ENCODE measurements around the gene RBM38. TPM values are rescaled to one million over a fixed set of nuclear protein-coding genes. Genes with fewer than 3 reads are reported as not detected.
A peak's percentile ranks its signal among the peaks of the same experiment; 100 is the strongest.

The RBM38 gene
- total and polyA plus RNA-seq, 9 of the 15 experiments (the other 6 are each of a cell fraction or from before 2014, with no cell fraction given) = 0.28 to 82.4 (median 33.2) TPM

GRCh38 chr20:57416296-57417022 lies 25.3 kb downstream of the RBM38 start:
- 74% methylated on average over 14 of the region's 15 CpGs for WGBS (ENCODE audit: insufficient coverage, low coverage, missing lambda C conversion rate)
- no peak for TF ChIP-seq CHD4 (IDR thresholded peaks at IDR 0.05; ENCODE audit: insufficient read depth, insufficient replicate concordance, low read depth, low read length, poor library complexity, severe bottlenecking)
- TF ChIP-seq POLR2A (conservative IDR thresholded peaks at IDR 0.05) = no peak
- TF ChIP-seq ZNF316 (IDR thresholded peaks at IDR 0.05) = no peak
- no peak for TF ChIP-seq PHB (CRISPR knock-in tag; IDR thresholded peaks at IDR 0.05)
- TF ChIP-seq, protein P1, sequence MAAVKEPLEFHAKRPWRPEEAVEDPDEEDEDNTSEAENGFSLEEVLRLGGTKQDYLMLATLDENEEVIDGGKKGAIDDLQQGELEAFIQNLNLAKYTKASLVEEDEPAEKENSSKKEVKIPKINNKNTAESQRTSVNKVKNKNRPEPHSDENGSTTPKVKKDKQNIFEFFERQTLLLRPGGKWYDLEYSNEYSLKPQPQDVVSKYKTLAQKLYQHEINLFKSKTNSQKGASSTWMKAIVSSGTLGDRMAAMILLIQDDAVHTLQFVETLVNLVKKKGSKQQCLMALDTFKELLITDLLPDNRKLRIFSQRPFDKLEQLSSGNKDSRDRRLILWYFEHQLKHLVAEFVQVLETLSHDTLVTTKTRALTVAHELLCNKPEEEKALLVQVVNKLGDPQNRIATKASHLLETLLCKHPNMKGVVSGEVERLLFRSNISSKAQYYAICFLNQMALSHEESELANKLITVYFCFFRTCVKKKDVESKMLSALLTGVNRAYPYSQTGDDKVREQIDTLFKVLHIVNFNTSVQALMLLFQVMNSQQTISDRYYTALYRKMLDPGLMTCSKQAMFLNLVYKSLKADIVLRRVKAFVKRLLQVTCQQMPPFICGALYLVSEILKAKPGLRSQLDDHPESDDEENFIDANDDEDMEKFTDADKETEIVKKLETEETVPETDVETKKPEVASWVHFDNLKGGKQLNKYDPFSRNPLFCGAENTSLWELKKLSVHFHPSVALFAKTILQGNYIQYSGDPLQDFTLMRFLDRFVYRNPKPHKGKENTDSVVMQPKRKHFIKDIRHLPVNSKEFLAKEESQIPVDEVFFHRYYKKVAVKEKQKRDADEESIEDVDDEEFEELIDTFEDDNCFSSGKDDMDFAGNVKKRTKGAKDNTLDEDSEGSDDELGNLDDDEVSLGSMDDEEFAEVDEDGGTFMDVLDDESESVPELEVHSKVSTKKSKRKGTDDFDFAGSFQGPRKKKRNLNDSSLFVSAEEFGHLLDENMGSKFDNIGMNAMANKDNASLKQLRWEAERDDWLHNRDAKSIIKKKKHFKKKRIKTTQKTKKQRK (IDR thresholded peaks at IDR 0.05; ENCODE audit: borderline replicate concordance, low read depth, low read length) = no peak
- TF ChIP-seq CCAR2 (IDR thresholded peaks at IDR 0.05; ENCODE audit: low read depth, low read length) = no peak
- no peak for TF ChIP-seq ZHX1 (conservative IDR thresholded peaks at IDR 0.05; ENCODE audit: low read length)
- TF ChIP-seq, protein P2, sequence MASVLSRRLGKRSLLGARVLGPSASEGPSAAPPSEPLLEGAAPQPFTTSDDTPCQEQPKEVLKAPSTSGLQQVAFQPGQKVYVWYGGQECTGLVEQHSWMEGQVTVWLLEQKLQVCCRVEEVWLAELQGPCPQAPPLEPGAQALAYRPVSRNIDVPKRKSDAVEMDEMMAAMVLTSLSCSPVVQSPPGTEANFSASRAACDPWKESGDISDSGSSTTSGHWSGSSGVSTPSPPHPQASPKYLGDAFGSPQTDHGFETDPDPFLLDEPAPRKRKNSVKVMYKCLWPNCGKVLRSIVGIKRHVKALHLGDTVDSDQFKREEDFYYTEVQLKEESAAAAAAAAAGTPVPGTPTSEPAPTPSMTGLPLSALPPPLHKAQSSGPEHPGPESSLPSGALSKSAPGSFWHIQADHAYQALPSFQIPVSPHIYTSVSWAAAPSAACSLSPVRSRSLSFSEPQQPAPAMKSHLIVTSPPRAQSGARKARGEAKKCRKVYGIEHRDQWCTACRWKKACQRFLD (CRISPR knock-in tag; IDR thresholded peaks at IDR 0.05) = no peak
- no peak for TF ChIP-seq RFX7 (CRISPR knock-in tag; IDR thresholded peaks at IDR 0.05)
- no peak for TF ChIP-seq ZBED1 (IDR thresholded peaks at IDR 0.05)
- no peak for TF ChIP-seq WHSC1 (IDR thresholded peaks at IDR 0.05; ENCODE audit: low read length)
- TF ChIP-seq CBFA2T2 (conservative IDR thresholded peaks at IDR 0.05) = no peak
- TF ChIP-seq ZFP30 (CRISPR knock-in tag; IDR thresholded peaks at IDR 0.05; ENCODE audit: borderline replicate concordance) = no peak
- TF ChIP-seq ZNF121 (CRISPR knock-in tag; conservative IDR thresholded peaks at IDR 0.05) = no peak
- no peak for TF ChIP-seq BACH1 (tag; IDR thresholded peaks at IDR 0.05)
- TF ChIP-seq FOXK2 (conservative IDR thresholded peaks at IDR 0.05 in 1 of 2, IDR thresholded peaks at IDR 0.05 in 1 of 2; ENCODE audit: low read depth in 2 of 2) = no peak

More at GRCh38 chr20:57416296-57417022, 25.3 kb downstream of the RBM38 start:
- no peak for DNase-seq (ENCODE audit: extremely low read depth in 1 of 4, low spot score in 3 of 4)
- ChIA-PET CTCF (ENCODE audit: low intra/inter-chr PET ratio) (no interaction called here), POLR2A (interaction anchor here (0.6 to 1.7 kb wide), 4 partner anchors 15 to 22 kb away, joined by 3 to 6 read pairs (median 4); no protein-coding TSS in a partner anchor)
- Histone ChIP-seq H3K27ac (ENCODE audit: extremely low read depth, low read depth, low read length) (no peak overlapping the region; the same call in 2 of the 3 replicates), H4K20me1 (replicated peaks; ENCODE audit: control insufficient read depth, insufficient read depth, low read length) (no peaks in the 10 kb centered on the region), H3K4me1 (replicated peaks in 1 of 2; ENCODE audit: control insufficient read depth in 2 of 2, insufficient read depth in 2 of 2, low read length in 2 of 2) (peaks cover 65 to 66% of the 10 kb centered on the region in 2 experiments), H3K36me3 (ENCODE audit: control insufficient read depth, insufficient read depth, low read length) (no peaks in the 10 kb centered on the region), H3K4me3 (no peak overlapping the region), H3K27me3 (ENCODE audit: control insufficient read depth in 2 of 2, insufficient read depth in 2 of 2, low read length in 2 of 2) (no peaks in the 10 kb centered on the region), H3K4me2 (ENCODE audit: insufficient read depth, low read length) (no peak overlapping the region), H2AFZ (ENCODE audit: low read depth, low read length) (peak overlapping the region; percentile 87; the same call in 1 of the 2 replicates), H3K9me3 (replicated peaks; ENCODE audit: control insufficient read depth, insufficient read depth, low read depth, low read length) (no peaks in the 10 kb centered on the region), H3K79me2 (ENCODE audit: control insufficient read depth, insufficient read depth, low read length) (no peaks in the 10 kb centered on the region), H3K9ac (ENCODE audit: insufficient read depth in 1 of 2, low read depth in 2 of 2, low read length in 2 of 2) (peak overlapping the region in 1 of 2 experiments; percentile 74; a peak in 1 of 4 replicates), H3K9me1 (ENCODE audit: control insufficient read depth, insufficient read depth, low read length) (no peaks in the 10 kb centered on the region)
- in situ Hi-C loops (cut with MboI) = no loop called here
- BruUV-seq (replicated peaks) = no TSS peak
- intact Hi-C loops (cut with micrococcal nuclease) = no loop called here
- ATAC-seq = no peak
- FAIRE-seq = no peak
